Adrenal gland (tissue), 12 donors: Measurements from ENCODE around the gene GMPPA. TPM values are rescaled to one million over a fixed set of nuclear protein-coding genes. Genes with fewer than 3 reads are reported as not detected.
A peak's percentile ranks its signal among the peaks of the same experiment; 100 is the strongest.

Experiments used
- DNase-seq, 7 donors: peaks; one replicate each; pipeline ENCODE4 v3.0.0-alpha.2; 2019 to 2020
- H3K27ac ChIP-seq, 5 donors: fragments of 200-600 bp; sonication (generic) in 4 of 5; 1 replicate in 3 of 5; 2 replicates in 2 of 5; pipeline versions ENCODE4 v1.5.1 to v1.8.0; 2016 to 2020; ENCODE audit warnings: mild to moderate bottlenecking in 1 of 5
- H3K27me3 ChIP-seq: fragments of 200-600 bp; 2 replicates; pipeline ENCODE4 v1.8.0; 2021
- H3K36me3 ChIP-seq, 2 donors: fragments of 200-600 bp; replicated peaks in 1 of 2; 1 replicate in 1 of 2; 2 replicates in 1 of 2; pipeline versions ENCODE4 v1.5.1 to v1.8.0; 2018 to 2022
- H3K4me1 ChIP-seq, 2 donors: fragments of 200-600 bp; replicated peaks in 1 of 2; 1 replicate in 1 of 2; 2 replicates in 1 of 2; pipeline versions ENCODE4 v1.5.1 to v1.8.0; 2018 to 2021
- H3K4me3 ChIP-seq, 4 donors: fragments of 200-600 bp; sonication (generic) in 3 of 4; one replicate each; pipeline ENCODE4 v1.5.1; 2016 to 2018
- H3K9me3 ChIP-seq, 3 donors: fragments of 200-600 bp; sonication (generic) in 1 of 3; replicated peaks in 1 of 3; 1 replicate in 2 of 3; 2 replicates in 1 of 3; pipeline versions ENCODE4 v1.5.1 to v1.8.0; 2016 to 2021
- POLR2A ChIP-seq, 2 donors: fragments of 450-650 bp; IDR thresholded peaks; one replicate each; pipeline ENCODE4 v1.6.1; 2017; ENCODE audit warnings: antibody characterized with exemption in 2 of 2, mild to moderate bottlenecking in 2 of 2, moderate library complexity in 1 of 2
- WGBS, 4 donors: extraction: QIAGEN DNeasy Blood & Tissue Kit in 2 of 4; methylation state at CpG; one replicate each; pipeline versions ENCODE4 v1.1.5 to v1.1.7; 2013 to 2017; 5-methylcytosine and 5-hydroxymethylcytosine counted together
- intact Hi-C, 2 donors: fragments of 100-400 bp; cut with DNase I; formaldehyde crosslinking; loops; one replicate each; pipeline versions ENCODE4 v1.14.1 to v1.15.0; 2022 to 2023
- polyA plus RNA-seq, 3 donors: library from polyadenylated mRNA; stranded (reverse); fragments of 200-250 nt in 2 of 3; fragments of 350-450 nt in 1 of 3; fragmentation: Illumina TruSeq in 1 of 3; extraction: RNeasy Lipid Tissue Mini Kit (QIAGEN cat#74804) in 1 of 3; gene quantifications; one replicate each; pipeline ENCODE4 v1.2.3, GENCODE V29; 2013 to 2014
- total RNA-seq, 9 donors: library from RNA; depleted of rRNA in 4 of 9; stranded (reverse); fragments of >200 nt in 4 of 9; fragments of 120-200 nt in 1 of 9; fragmentation: NEBNext Ultra II Directional in 1 of 9; extraction: Animal tissue kit (Norgen Biotek cat#: 25700) in 1 of 9; gene quantifications; one replicate each; pipeline versions ENCODE4 v1.1.0 to v1.2.4, GENCODE V29; 2013 to 2023
- TF ChIP-seq, protein P1 (sequence below), 6 experiments: fragments of 450-650 bp in 4 of 6; fragments of 200-600 bp in 2 of 6; sonication (generic) in 1 of 6; IDR thresholded peaks; 1 replicate in 5 of 6; 2 replicates in 1 of 6; pipeline versions ENCODE4 v1.5.1 to v1.8.0; 2016 to 2021; ENCODE audit warnings: antibody characterized with exemption in 6 of 6, mild to moderate bottlenecking in 2 of 6, moderate library complexity in 1 of 6
- donor health status: healthy with polysubstance abuse.
- donor health status: Bipolar disorder and iron deficiency.
- donor health status: DM: yes; HTN: yes; CAD: no.
- donor health status: DM: no; HTN: no; CAD: no.
- donor health status: DM: no; HTN: no; CAD: no.
- donor health status: DM: yes; HTN: yes; CAD: no.

Gene GMPPA
- total and polyA plus RNA-seq, 12 donors = 23.0 to 72.2 (median 35.3) TPM

DNA sequence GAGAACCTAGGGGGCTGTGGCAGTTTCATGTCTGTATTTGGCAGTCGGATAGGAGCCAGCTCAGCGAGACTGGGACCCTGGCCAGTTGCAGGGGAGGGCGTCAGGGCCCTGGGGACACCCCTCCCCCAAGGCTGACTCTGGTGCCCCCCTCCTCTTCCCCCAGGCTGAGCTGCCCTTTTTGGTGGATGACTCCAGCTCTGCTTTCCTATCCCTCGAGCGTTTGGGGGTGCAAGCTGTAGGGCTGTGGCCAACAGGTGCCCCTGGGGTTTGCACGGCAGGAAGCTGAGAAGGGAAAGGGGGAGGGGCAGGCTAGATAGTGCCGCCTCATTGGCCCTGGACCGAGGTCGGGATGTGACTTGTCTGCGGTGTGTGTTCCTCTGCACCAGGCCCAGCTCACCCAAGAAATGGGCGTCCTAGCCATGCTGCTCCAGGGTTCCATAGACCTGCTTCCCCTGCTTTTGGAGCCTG is 37.6 kb upstream of the GMPPA start:
- H3K36me3 ChIP-seq = no peaks in the 10 kb centered on the region
- WGBS, 4 donors = 3 to 28% (median 20%) methylated on average over 4 to 11 of the region's 11 CpGs
- peak overlapping the region in 2 of 5 donors; percentile 10 to 18 for H3K27ac ChIP-seq
- no peak overlapping the region for H3K4me3 ChIP-seq
- no peak for TF ChIP-seq POLR2A (IDR thresholded peaks at IDR 0.05)
- TF ChIP-seq, protein P1, sequence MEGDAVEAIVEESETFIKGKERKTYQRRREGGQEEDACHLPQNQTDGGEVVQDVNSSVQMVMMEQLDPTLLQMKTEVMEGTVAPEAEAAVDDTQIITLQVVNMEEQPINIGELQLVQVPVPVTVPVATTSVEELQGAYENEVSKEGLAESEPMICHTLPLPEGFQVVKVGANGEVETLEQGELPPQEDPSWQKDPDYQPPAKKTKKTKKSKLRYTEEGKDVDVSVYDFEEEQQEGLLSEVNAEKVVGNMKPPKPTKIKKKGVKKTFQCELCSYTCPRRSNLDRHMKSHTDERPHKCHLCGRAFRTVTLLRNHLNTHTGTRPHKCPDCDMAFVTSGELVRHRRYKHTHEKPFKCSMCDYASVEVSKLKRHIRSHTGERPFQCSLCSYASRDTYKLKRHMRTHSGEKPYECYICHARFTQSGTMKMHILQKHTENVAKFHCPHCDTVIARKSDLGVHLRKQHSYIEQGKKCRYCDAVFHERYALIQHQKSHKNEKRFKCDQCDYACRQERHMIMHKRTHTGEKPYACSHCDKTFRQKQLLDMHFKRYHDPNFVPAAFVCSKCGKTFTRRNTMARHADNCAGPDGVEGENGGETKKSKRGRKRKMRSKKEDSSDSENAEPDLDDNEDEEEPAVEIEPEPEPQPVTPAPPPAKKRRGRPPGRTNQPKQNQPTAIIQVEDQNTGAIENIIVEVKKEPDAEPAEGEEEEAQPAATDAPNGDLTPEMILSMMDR (IDR thresholded peaks at IDR 0.05) = no peak
- intact Hi-C loops = loop anchor here in 1 of 2 donors (5.0 kb wide), 1 partner anchor 76 kb away; no protein-coding TSS in a partner anchor
- no peaks in the 10 kb centered on the region for H3K27me3 ChIP-seq
- H3K4me1 ChIP-seq = no peaks in the 10 kb centered on the region
- H3K9me3 ChIP-seq = no peaks in the 10 kb centered on the region
- DNase-seq = no peak

DNA sequence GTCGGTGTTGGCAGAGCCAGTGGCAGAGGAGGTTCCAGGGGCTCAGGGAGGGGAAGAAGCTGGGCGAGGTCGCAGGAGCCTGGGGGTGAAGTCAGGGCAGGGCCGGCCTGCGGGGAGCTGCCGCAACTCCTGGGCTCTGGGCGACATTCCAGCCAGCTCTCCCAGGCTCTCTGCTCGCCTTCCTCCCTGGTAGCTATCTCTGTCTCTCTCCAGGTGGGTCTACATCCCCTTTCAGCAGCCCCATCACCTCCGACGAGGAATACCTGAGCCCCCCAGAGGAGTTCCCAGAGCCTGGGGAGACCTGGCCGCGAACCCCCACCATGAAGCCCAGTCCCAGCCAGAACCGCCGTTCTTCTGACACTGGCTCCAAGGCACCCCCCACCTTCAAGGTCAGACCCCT is 37.0 kb upstream of the GMPPA start:
- H3K27me3 ChIP-seq = no peaks in the 10 kb centered on the region
- WGBS, 4 donors = 87 to 100% (median 90%) methylated on average over 2 to 14 of the region's 14 CpGs
- no peaks in the 10 kb centered on the region for H3K9me3 ChIP-seq
- intact Hi-C loops = loop anchor here in 1 of 2 donors (5.0 kb wide), 1 partner anchor 76 kb away; no protein-coding TSS in a partner anchor
- H3K4me3 ChIP-seq = no peak overlapping the region
- no peak for TF ChIP-seq POLR2A (IDR thresholded peaks at IDR 0.05)
- TF ChIP-seq, protein P1 (IDR thresholded peaks at IDR 0.05) = no peak
- H3K4me1 ChIP-seq = no peaks in the 10 kb centered on the region
- no peaks in the 10 kb centered on the region for H3K36me3 ChIP-seq
- no peak overlapping the region for H3K27ac ChIP-seq
- no peak for DNase-seq

DNA sequence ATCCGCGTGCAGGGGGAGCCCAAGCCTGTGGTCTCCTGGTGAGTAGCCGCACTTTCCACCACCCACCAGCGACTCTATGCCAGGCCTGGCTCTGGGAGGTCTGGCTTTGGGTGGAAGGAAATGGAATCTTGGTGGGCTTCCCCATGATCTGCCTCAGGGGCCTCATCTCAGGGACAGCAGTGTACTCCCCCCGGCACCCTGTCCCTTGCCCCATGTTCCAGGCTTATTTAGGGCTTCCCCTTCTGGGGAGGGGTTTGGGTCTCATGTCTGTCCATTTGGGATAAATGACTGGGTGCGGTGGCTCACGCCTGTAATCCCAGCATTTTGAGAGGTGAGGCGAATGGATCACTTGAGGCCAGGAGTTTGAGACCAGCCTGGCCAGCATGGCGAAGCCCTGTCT is 36.3 kb upstream of the GMPPA start:
- H3K27ac ChIP-seq = no peak overlapping the region
- no peak overlapping the region for H3K4me3 ChIP-seq
- no peaks in the 10 kb centered on the region for H3K4me1 ChIP-seq
- H3K27me3 ChIP-seq = no peaks in the 10 kb centered on the region
- no peak for DNase-seq
- H3K36me3 ChIP-seq = no peaks in the 10 kb centered on the region
- TF ChIP-seq, protein P1 (IDR thresholded peaks at IDR 0.05) = no peak
- 84 to 96% (median 91%) methylated on average over 5 to 9 of the region's 9 CpGs for WGBS, 4 donors
- no peaks in the 10 kb centered on the region for H3K9me3 ChIP-seq
- intact Hi-C loops = loop anchor here in 1 of 2 donors (5.0 kb wide), 1 partner anchor 75 kb away; no protein-coding TSS in a partner anchor

DNA sequence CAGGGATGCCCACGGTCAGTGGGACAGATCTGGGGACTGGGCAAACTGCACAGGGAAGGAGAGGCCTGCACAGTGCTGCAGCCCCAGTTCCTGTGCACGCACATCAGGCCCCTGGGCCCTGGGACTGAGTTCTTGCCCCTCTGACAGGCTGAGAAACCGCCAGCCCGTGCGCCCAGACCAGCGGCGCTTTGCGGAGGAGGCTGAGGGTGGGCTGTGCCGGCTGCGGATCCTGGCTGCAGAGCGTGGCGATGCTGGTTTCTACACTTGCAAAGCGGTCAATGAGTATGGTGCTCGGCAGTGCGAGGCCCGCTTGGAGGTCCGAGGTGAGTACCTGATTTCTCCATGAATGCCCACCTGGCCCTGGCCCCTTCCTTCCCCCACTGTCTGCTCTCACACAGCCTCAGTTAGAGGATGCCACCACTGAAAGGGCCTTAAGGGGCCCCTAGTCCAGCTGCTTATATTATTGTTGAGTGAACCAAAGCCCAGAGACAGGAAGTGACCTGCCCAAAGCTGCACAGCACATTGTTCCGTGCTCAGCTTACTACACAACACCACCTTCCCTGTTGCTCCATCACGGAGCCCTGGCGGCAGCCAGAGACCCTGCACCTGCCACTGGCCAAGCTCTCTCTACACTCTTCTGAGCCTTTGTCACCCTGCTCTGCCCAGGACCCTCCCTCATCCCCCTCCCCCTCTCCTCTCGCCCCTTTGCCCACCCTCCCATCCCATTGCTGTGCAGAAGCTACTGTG is 34.2 kb upstream of the GMPPA start:
- H3K9me3 ChIP-seq = no peaks in the 10 kb centered on the region
- no peak overlapping the region for H3K4me3 ChIP-seq
- no peak for TF ChIP-seq POLR2A (IDR thresholded peaks at IDR 0.05)
- TF ChIP-seq, protein P1 (IDR thresholded peaks at IDR 0.05) = no peak
- intact Hi-C loops = loop anchor here in 1 of 2 donors (5.0 kb wide), 1 partner anchor 73 kb away; no protein-coding TSS in a partner anchor
- WGBS, 4 donors = 80 to 89% (median 85%) methylated on average over 17 to 21 of the region's 21 CpGs
- no peaks in the 10 kb centered on the region for H3K27me3 ChIP-seq
- no peaks in the 10 kb centered on the region for H3K36me3 ChIP-seq
- H3K27ac ChIP-seq = no peak overlapping the region
- no peaks in the 10 kb centered on the region for H3K4me1 ChIP-seq
- no peak for DNase-seq
